Heart left ventricle (tissue), 13 donors: ENCODE results near the gene OGFR.

Experiments used
- POLR2A ChIP-seq, 2 donors: fragments of 450-650 bp; IDR thresholded peaks; one replicate each; pipeline ENCODE4 v1.6.1; 2017; ENCODE audit warnings: antibody characterized with exemption in 2 of 2, mild to moderate bottlenecking in 2 of 2, moderate library complexity in 2 of 2
- TF ChIP-seq, protein P1 (sequence below), 12 donors: fragments of 200-600 bp; sonication (generic) in 4 of 12; IDR thresholded peaks; one replicate each; pipeline versions ENCODE4 v1.5.0 to v1.8.0; 2018 to 2022; ENCODE audit warnings: antibody characterized with exemption in 12 of 12, mild to moderate bottlenecking in 5 of 12
- donor health status: ischemic (EF 13 %, LVEDD 7.1; RV severe dilation, severe dysfunction).
- donor health status: DM: no; HTN: yes; CAD: no.
- donor health status: DM: no; HTN: no; CAD: no.
- donor health status: ischemic (EF 25% LVEDD 6.9; RV normal size, moderate dysfunction).
- donor health status: ischemic (EF 25% LVEDD 5.7; RV mildly dilated, moderate dysfunction).
- donor health status: ischemic (EF 35%, LVEDD 5.7; RV mildly dilated, moderate dysfunction).
- donor health status: nonischemic (EF 11% LVEDD 7.7; RV severe dilation, severe dysfunction).
- donor health status: DM: yes; HTN: yes; CAD: no.
- donor health status: PGD.
- donor health status: ischemic (EF 29% LVEDD 5.4; RV normal size, mild dysfunction).
- donor health status: nonischemic (EF 23%, LVEDD 6.1; RV moderate dilation, normal function).

DNA sequence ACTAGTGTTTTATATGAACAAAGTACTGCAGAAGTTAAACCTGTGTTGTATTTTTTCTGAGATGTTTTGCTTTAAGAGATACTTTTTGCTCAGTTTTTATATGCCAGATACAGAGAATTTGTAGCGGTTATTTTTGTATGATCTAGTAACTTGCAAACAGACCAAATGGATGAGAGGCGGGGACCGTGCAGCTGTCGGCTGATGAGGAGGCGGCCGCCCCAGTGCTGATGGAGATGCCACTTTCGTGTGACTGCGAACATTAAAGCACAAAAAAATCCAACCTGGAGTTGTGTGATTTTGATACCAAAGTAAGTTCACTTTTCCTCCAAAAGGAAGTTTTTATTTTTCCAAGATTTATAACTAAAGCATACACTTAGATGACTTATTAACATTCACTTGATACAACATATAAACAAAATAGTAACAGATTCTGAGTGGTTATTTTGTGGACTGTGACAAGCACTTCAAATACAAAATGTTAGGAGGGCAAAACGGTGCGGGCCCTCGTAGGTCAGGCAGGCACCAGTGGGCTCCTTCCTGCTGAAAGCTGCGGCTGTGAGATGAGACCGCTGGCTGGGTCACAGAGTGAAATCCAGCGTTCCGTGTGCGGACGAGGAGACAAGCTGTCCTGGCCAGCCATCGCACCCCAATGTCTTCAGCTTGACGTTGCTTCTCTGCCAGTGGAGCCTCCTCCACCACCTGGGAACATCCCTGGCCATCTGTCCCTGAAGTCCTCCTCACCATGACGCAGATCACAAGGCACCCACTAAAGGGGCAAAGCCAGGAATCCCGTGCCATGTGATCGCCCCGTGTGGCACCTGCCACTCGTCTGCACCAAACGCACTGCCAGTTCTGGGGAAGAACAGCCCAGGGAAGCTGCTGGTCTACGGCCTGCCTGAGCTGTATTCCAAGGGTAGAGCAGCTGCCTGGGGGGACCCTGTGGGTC lies 4.0 kb upstream of the OGFR start:
- TF ChIP-seq, protein P1, sequence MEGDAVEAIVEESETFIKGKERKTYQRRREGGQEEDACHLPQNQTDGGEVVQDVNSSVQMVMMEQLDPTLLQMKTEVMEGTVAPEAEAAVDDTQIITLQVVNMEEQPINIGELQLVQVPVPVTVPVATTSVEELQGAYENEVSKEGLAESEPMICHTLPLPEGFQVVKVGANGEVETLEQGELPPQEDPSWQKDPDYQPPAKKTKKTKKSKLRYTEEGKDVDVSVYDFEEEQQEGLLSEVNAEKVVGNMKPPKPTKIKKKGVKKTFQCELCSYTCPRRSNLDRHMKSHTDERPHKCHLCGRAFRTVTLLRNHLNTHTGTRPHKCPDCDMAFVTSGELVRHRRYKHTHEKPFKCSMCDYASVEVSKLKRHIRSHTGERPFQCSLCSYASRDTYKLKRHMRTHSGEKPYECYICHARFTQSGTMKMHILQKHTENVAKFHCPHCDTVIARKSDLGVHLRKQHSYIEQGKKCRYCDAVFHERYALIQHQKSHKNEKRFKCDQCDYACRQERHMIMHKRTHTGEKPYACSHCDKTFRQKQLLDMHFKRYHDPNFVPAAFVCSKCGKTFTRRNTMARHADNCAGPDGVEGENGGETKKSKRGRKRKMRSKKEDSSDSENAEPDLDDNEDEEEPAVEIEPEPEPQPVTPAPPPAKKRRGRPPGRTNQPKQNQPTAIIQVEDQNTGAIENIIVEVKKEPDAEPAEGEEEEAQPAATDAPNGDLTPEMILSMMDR (IDR thresholded peaks at IDR 0.05), result no peak
- TF ChIP-seq POLR2A (IDR thresholded peaks at IDR 0.05), result no peak
